ENCODE results near the gene TBC1D22A. TPM values are rescaled to one million over a fixed set of nuclear protein-coding genes. Genes with fewer than 3 reads are reported as not detected.

TBC1D22A gene
- total RNA-seq, 4 donors from 2014 or later, result 15.6 to 21.7 (median 20.5) TPM

DNA sequence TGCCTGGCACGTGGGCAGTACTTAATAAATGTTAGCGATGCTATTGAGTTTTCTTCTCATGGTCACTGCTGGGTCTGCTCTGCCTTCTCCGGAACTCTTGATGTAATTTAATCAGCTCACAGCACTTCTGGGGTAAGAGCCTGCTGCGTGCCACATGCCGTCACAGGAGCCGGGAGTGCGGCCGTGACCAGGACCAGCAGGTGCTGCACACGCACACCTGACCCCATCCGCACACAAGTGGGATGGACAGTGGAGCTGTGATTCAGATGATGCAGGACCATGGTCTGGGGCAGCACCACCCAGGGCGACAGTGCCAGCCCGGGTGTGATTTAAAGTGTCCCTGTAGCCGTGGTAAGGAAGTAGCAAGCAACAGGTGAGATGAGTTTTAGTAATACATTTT is 61.2 kb downstream of the TBC1D22A start:
- DNase-seq, result no peak
- WGBS, 2 donors, result 92% methylated on average over 6 to 10 of the region's 13 CpGs
- intact Hi-C loops (cut with DNase I), result no loop called here

GRCh38 chr22:46824344-46824909 is 62.0 kb downstream of the TBC1D22A start:
- 90 to 96% methylated on average over 9 of the region's 9 CpGs for WGBS, 2 donors
- Histone ChIP-seq H3K4me3 (no peak overlapping the region), H3K27me3 (no peaks in the 10 kb centered on the region), H3K4me1 (peaks cover 4 to 12% (median 12%) of the 10 kb centered on the region in 3 donors), H3K36me3 (peaks cover 0 to 30% (median 0%) of the 10 kb centered on the region in 3 donors), H3K27ac (no peak overlapping the region), H3K9me3 (no peaks in the 10 kb centered on the region)
- no peak for DNase-seq
- no peak for TF ChIP-seq CTCF (IDR thresholded peaks at IDR 0.05)
- TF ChIP-seq POLR2A (IDR thresholded peaks at IDR 0.05), result no peak
- intact Hi-C loops (cut with DNase I), result no loop called here

More for the DNA sequence above, 61.2 kb downstream of the TBC1D22A start:
- Histone ChIP-seq H3K4me3 (no peak overlapping the region), H3K36me3 (peaks cover 0 to 30% (median 0%) of the 10 kb centered on the region in 3 donors), H3K4me1 (peaks cover 0 to 5% (median 5%) of the 10 kb centered on the region in 3 donors), H3K27ac (no peak overlapping the region), H3K9me3 (no peaks in the 10 kb centered on the region), H3K27me3 (no peaks in the 10 kb centered on the region)
- TF ChIP-seq POLR2A (IDR thresholded peaks at IDR 0.05) (no peak), CTCF (IDR thresholded peaks at IDR 0.05) (no peak)

DNA sequence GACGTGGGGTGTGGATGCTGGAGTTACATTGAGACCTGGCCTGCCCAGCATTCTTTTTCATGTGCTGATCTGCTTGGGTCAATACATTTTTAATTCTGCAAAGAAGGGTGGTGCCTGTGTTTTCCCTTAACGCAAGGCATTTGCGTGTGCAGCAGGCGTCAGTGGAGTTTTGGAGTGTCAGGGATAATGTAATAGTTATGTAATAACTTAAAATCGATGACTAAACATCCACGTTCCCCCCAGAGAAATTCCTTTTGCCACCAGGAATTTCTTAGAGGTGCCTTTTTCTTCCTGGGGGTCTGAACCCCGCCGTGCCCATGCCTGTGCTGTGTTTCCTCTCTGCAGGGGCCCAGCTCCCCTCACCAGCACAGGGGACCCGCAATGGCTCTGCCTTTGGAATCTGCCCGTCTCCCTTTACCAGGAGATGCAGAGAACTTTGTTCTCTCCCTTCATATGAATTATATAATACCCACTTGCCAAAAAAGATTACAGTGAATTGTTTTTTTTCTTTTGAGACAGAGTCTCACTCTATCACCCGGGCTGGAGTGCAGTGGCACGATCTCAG is 62.6 kb downstream of the TBC1D22A start:
- no peak for DNase-seq
- 89 to 90% methylated on average over 12 of the region's 12 CpGs for WGBS, 2 donors
- Histone ChIP-seq H3K9me3 (no peaks in the 10 kb centered on the region), H3K27ac (no peak overlapping the region), H3K4me1 (peaks cover 10 to 19% (median 18%) of the 10 kb centered on the region in 3 donors), H3K4me3 (no peak overlapping the region), H3K36me3 (peaks cover 0 to 30% (median 0%) of the 10 kb centered on the region in 3 donors), H3K27me3 (no peaks in the 10 kb centered on the region)
- TF ChIP-seq POLR2A (IDR thresholded peaks at IDR 0.05), result no peak
- TF ChIP-seq CTCF (IDR thresholded peaks at IDR 0.05), result no peak
- intact Hi-C loops (cut with DNase I), result no loop called here

DNA sequence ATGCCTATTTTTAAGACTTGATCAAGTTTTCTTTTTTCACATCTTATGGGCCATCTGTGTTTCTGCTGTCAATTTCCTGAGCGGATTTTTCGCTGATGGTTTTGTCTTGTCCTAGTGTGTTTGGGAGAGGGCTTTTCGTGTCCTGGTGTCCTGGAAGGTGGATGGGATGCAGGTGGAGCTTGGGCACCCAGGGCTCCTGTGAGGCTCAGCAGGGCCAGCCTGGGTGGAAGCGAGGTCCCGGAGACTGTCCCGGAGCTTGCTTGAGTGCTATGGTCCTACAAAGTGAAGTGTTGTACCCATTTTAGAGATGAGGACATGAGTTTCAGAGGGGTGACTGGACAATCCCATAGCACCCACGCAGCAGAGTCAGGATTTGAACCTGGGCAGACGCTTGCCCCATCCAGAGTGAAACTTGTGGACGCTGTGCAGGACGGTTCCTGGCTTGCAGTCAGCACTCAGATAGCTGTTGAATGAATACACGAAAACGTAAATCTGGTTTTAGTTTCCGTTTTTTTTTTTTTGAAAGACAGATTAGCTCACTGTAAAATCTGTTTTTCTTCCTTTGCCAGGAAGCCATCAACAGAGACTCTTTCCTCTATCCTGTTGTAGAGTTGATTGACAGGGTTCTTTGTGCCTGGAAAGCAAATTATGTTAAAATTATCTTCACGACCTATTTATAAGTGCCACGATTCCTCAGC is 64.1 kb downstream of the TBC1D22A start:
- no peaks in the 10 kb centered on the region for H3K27me3 ChIP-seq
- H3K36me3 ChIP-seq, result peaks cover 0 to 30% (median 0%) of the 10 kb centered on the region in 3 donors
- H3K4me1 ChIP-seq, result peaks cover 15 to 31% (median 29%) of the 10 kb centered on the region in 3 donors
- H3K9me3 ChIP-seq, result no peaks in the 10 kb centered on the region
- 90 to 92% methylated on average over 12 to 13 of the region's 15 CpGs for WGBS, 2 donors
- no peak for DNase-seq
- intact Hi-C loops (cut with DNase I), result no loop called here
- TF ChIP-seq CTCF (IDR thresholded peaks at IDR 0.05) (no peak), POLR2A (IDR thresholded peaks at IDR 0.05) (no peak)
- H3K4me3 ChIP-seq, result no peak overlapping the region
- no peak overlapping the region for H3K27ac ChIP-seq

DNA sequence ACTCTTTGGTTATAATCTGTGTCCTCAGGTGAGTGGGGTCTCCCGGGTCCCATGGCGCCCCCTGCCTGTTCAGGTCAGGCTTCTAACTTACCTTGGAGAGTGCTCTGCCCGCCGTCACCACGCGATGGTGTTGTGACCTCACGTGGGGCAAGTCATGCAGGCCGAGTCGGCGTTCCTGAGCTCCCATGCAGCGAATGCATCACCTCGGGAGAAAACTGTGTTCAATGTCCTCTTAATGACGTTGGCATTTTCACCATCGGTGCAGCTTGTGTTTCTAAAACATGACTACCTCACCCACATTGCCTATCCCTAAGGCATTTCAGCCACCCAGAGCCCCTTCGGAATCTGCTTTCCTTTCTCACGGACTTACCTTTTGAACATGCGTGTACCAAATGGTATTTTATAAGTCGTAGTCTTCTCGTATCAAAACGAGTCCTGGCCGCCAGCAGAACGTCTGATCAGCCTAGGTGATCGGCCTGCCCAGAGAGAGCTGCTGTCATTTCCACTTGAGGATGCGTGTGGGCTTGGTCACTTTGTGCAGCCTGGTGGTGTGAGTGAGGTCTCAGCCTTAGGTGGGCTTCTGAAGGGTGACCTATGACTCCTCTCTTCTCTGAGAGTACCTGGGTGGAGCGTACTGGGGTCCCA is 64.8 kb downstream of the TBC1D22A start:
- TF ChIP-seq POLR2A (IDR thresholded peaks at IDR 0.05) (no peak), CTCF (IDR thresholded peaks at IDR 0.05) (no peak)
- WGBS, 2 donors, result 91 to 95% methylated on average over 23 to 25 of the region's 25 CpGs
- Histone ChIP-seq H3K9me3 (no peaks in the 10 kb centered on the region), H3K27ac (no peak overlapping the region), H3K4me3 (no peak overlapping the region), H3K36me3 (peaks cover 0 to 30% (median 0%) of the 10 kb centered on the region in 3 donors), H3K4me1 (peaks cover 15 to 31% (median 29%) of the 10 kb centered on the region in 3 donors), H3K27me3 (no peaks in the 10 kb centered on the region)
- intact Hi-C loops (cut with DNase I), result no loop called here
- no peak for DNase-seq
